SH-SY5Y (cell line): ENCODE results near the gene MED10.

Source experiments
- GATA2 ChIP-seq: IDR thresholded peaks from 2 replicates; pipeline ENCODE4 v1.6.1; 2011; ENCODE audit warnings: mild to moderate bottlenecking, low read depth, low read length
- GATA3 ChIP-seq: IDR thresholded peaks from 2 replicates; pipeline ENCODE4 v1.6.1; 2011; ENCODE audit warnings: low read depth, mild to moderate bottlenecking, low read length, moderate library complexity

DNA sequence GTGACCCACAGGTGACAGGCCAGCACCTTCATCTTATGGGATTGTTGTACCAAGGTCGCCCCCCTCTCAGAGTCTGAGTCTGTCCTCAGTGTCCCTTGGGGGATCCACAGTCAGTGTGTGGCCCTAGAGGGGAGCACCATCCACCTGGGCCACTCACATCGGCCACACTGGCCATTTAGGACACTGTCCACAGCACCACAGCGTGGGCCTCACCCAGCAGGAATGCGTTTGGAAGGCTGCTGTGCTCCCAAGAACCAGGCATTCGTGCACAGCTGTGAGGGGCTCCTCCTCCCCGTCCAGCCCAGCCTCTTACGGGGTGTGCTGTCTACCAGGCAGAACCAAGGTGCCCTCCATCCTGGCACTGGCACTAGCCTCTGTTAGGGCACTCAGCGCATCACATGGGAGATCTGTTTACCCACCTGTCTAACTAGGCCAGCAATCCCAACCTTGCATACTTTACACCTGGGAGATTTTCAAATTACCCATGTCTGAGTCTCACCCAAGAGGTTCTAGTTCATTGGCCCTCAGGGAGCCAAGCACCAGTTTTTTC, 45.8 kb upstream of the MED10 start:
- no peak for TF ChIP-seq GATA3
- no peak for TF ChIP-seq GATA2
